Measurements from ENCODE around the gene ADRA1B.

Gene ADRA1B

DNA sequence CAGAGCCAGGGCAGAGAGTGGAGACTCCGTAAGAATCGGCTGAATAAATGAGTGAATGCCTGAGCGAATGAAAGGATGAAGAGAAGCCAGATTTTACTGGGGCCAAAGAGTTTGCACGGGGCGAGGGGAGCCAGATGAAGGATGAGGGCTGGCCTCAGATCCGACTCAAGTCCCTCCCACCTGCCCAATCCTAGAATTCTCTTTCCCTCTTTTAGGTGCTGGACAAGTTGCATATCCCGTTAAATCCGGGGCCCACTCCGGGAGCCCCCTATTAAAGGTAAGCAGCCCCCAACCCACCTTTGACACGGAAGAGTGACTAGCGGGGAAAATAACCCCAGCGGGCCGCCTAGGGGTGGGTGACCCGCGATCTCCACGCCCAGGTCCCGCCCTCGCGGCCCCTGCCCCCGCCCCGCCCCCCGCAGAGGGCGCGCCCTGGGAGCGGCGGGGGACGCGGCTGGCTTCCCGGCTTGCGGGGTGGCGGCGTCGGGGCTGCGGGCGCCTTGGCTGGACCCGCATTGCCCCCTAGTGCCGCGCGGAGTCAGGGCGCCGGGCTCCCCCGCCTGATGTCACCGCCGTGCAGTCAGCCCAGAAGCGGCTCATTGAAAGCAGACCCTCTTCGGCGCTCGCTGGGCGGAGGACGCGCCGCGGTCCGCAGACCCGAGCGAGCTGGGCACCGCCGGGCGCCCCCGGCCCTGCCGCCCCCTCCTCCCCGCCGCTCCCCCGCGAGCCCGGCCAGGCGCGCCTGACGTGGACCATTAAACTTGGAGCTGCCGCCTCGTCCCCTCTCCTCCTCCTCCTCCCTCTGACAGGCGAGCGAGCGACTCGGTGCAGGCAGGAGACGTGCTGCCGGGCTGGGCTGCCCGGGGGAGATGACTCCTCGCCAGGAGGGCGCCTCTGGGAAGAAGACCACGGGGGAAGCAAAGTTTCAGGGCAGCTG, at the start of gene ADRA1B:
ADRA1B (plus strand) TSS at position 579 of the 937 bp plus-strand sequence. CDS start 424 bp downstream, outside the sequence.
- peak; percentile 19 for DNase-seq (ENCODE audit: low read depth)

DNA sequence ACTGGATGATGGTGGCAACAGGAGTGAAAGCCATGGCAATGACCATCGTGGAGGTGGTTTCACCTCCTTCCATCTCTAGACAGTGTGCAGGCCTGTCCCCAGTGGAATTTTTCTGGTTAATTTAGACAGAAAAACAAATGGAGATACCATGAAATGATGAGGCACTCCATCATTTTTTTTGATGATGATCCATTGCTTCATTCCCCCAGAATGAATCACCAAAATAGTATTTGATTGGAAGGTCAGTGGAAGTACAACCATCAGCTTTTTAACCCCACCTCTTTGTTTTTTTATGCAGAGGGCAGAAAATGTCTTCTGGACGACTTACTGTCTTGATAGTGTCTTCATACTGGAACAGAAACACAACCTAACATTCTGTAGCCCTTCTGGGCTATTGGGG, 42.6 kb upstream of the ADRA1B start:
- DNase-seq (ENCODE audit: low read depth): no peak

DNA sequence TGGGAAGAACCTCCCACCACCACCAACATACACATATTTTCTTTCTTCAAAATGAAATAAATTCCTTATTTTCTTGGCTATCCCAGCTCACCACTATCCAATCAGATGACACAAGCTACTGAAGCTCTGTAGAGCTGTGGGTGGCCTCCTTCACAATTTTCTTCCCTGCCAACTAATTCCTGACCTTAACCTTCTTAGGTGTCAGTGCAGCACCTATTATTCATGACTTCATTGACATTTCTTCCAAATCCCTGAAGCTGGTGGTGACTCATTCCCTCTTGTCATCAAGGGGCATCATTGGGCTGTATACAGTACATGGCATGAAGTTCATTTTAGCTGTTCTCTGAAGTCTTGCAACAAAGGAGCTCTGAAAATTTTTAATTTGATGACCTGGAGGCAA, 42.0 kb upstream of the ADRA1B start:
- no peak for DNase-seq (ENCODE audit: low read depth)

DNA sequence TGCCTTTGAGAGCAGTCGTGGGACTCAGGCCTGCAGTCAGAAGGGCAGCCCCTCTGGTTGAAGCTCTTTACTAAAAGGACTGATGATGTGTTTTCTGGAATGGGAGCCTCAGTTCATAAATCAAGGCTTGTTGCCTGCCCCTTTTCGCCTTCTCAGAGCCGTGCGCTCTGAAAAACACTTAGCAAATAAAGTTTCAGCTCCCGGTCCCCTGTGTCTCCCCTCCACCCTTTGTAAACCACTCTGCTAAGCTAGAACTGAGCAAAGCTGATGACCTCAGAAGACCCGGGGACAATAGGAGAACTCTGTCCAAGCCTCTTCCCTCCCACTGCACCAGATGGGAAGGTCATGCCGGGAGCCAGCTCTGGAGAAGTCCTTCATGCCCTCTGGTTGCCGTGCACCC, 39.3 kb upstream of the ADRA1B start:
- DNase-seq (ENCODE audit: low read depth): no peak

DNA sequence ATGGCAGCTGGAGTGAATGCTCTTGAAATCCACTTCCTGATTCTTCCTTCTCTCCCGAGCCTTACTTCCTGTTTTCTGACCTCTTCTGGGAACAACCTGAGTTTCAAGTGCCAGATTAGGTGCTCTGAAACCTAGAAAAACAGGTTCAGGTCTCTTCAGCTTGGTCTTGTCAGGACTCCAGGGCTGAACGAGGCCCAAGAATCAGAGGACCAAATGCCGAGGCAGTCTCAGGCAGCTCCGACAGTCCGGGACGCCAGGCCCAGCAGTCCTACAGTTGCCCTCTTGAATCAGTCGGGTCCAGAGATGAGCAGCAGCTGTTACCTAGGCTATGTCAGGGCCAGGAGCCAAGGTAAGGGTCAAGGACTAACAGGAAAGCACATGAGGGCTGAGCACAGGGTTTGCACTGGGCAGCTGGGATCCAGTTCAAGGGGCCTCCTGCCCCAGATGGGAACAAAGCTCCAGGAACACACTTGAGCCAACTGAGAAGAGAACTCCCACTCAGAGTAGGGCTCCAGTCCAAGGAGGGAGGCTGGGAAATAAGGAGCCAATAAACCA, 38.3 kb upstream of the ADRA1B start:
- no peak for DNase-seq (ENCODE audit: low read depth)

DNA sequence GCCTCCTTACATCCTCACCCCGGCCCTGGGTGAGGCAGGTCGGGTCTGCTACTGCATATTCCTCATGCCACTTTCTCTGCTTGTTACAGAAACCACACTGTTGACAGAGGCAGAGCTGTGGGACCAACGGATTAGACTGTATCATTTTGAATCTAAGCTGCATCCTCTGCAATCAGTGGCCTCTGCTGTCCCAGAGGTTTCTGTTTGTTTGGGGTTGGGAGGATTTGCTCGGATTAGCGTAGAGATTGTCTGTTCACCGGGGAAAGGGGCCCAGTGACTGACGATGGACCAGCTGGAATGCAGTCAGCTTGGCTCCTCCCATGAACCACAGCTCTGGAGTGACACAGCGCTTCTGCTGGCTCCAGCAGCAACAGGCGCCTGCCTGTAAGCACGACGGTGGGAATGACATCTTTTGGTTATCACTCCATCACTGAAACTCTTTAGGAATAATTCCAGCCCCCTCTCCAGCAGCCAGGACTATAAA, 37.3 kb upstream of the ADRA1B start:
- no peak for DNase-seq (ENCODE audit: low read depth)

DNA sequence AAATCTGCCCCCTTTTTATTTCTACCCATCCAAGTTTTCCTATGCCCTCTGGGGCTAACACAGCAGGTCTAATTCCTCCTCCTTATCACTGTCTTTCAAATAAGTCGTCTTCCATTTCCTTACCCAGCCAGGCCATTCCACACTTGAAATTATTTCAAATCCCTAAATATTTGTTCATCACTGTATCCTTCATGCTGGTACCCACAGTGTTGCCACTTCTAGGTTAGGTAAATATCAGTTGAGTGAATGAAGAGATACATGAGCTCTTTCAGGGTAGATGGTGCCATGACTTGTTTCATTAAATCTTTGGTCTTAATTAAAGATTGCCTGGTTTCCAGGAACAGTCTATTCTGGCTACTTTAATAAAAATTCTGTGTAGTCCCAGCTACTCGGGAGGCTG, 35.6 kb upstream of the ADRA1B start:
- DNase-seq (ENCODE audit: low read depth): no peak

DNA sequence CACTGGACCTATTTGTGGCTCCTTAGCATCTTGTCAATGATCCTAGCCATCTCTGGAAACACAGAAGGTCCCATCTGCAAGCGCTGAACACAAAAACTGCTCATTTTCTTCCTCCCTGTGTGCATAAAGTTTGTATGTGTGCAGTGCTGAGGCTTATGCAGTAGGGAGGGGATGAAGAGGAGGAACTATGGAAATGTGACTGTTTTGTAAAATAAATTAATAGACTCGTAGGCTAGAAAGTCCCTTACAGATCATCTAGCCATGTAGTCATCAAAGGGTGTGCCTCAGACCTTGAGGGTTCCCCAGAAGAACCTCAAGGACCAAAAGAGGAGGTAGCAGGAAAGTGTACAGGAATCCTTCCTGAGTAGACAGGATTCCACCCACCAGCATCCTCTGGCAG, 34.3 kb upstream of the ADRA1B start:
- DNase-seq (ENCODE audit: low read depth): no peak

DNA sequence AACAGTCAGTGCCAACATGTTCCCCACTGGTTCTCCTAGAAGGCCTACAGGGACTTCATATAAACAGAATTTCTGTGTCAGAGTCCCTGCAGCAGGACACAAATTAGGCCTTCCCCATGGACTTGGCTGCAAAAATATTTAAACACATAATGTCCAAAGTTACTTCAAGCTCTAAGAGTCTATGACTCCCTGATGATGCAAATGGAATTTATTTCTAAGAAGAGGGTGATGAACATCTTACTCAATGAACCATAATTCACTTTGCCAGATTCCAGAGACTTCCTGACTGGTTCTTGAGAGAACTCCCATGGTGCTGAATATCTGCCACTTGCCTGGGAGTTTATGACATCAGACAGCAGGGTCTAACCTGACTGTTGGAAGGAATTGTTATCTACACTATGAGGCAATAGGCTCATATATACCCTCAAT, 32.7 kb upstream of the ADRA1B start:
- no peak for DNase-seq (ENCODE audit: low read depth)

DNA sequence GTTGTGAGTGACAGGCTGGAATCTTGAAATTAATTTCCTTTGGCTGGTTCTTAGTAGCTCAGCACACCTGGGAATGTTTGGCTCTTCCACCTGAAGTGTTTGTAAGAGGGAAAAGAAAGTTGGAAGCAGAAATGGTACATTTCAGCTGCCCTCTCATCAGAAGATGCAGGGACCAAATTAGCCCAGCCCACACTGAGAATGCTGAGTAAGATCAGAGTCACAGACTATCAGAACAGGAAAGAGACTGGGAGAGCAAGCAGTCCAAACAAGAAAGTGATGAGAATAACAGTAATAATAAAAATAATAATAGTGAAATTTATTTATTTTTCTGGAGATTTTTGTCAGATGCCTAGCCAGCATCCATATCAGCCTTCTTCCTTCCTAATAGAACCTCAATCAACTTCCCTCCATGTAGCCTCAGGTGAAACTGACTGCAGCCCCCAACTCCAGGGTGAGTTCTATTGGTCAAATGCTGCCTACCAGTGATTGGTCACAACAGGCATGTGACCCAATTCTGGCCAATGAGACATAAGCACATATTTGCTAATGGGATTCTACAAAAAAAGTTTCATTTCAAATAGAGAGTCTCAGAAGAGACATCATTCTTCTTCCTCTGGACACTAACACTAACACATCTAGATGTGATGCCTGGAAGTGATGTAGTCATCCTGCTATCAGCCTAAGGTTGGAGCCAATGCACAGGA, 31.2 kb upstream of the ADRA1B start:
- no peak for DNase-seq (ENCODE audit: low read depth)

DNA sequence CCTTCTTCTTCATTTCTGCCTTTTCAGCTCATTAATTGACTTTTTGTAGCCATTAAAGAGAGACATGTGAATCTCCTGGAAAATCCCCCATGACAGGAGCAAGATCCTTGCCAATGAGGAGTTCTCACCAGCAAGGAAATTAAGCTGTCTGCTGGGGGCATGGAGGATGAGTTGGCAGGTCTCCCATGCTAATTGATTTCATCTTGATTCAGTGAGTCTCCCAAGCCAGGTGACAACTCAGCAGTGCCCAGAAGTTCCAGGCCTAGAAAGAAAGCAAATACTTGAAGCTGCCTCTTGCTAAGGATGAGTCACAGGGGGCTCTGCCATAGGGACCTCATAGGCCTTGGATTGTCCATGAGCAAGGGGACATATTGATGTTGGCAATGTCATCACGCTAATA, 30.0 kb upstream of the ADRA1B start:
- no peak for DNase-seq (ENCODE audit: low read depth)

DNA sequence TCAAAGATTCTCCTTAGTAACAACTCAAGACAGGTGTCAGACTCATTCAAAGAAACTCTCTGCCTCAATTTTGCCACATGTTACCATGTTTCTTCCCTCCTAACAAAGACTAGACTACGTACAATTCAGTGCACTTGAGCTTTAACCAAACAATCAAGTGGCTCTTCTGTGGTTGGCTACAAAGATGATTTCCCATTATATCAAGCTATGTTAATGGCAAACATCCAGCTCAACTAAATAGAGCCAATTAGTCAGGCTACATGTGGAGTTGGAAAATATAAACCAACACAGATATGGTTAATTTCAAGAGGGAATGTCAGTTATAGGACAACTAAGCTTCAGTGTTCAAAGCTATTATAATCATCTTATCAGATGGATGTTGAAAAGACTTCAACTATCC, 29.2 kb upstream of the ADRA1B start:
- DNase-seq (ENCODE audit: low read depth): no peak

DNA sequence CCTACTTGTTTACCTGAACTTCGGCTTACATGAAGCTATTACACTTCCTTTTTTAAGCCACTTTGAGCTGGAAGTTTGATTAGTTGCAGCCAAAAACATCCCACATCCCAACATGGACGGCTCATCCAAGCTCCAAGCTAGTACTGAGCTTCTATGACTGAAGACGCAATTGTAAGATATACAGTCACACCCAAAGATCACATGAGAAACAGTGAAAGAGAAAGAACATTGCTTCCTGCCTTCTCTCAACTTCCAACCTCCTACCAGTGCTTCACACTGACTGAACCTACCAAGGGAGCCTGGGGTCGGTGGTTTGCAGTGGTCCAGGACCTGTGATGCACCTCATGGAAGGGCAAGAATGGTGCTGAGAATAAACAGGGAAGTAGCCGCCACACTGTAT, 27.4 kb upstream of the ADRA1B start:
- DNase-seq (ENCODE audit: low read depth): no peak

DNA sequence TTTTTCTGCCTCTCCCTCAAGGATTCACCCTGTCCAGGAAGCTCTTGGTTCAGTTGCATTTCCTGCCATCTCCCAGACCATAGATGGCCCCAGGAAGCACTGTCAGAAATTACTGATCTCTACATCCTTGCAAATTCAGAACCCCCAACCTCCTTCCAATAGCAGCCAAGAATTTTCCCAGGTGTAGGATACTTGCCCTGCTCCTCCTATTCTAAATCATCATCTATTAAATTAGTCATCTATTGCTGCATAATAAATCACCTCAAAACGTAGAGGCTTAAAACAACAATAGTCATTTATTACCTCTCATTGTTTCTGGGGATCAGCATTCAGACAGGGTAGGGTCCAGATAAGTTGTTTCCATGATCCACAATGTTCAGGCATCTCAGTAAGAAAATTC, 26.1 kb upstream of the ADRA1B start:
- DNase-seq (ENCODE audit: low read depth): no peak

DNA sequence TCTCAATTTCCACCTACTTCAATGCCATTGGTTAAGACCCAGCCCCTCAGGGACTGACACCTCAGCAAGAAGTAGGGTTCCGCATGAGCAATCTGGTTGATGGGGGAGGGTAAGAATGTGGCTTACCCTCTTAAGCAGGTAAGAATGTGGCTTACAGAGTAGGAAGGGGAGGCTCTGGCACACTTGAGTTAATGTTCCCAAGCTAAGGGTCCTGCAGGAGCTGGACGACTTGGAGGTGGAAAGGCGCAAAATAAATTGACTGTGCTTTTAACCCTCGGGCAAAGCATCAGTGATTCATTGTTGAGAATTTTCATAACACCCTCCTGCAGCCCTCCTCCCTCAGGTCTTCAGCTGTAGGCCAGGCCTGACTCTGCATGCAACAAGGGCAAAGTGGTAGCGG, 24.9 kb upstream of the ADRA1B start:
- DNase-seq (ENCODE audit: low read depth): no peak

DNA sequence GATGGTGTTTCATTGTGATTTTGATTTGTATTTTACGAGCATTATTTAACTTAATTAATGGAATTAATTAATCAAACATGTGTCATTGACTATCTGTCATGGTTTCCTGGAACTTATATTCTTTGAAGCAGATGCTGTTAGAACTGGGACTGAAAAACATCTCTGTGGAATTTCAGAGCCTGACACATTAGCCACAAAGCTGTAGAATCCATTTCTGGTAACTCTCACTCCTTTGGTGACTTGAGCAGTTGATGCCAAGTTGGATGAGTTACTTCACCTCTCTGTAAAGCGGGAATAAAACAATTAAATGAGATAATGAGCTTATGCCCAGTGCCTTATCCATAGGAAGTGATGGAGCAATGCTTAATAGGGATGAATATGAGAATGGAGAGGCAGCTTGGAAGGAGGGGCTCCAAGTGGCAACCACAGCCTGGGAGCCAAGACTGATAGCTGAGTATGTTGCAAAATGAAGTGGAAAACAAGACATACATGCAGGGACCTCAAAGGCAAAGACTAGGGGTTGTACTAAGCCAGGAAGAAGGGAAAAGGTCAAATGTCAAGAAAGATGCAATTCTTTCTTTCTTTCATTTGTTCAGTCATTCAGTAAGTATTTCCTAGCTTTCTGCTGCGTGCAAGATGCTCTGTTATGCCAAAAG, 23.1 kb upstream of the ADRA1B start:
- DNase-seq (ENCODE audit: low read depth): no peak

DNA sequence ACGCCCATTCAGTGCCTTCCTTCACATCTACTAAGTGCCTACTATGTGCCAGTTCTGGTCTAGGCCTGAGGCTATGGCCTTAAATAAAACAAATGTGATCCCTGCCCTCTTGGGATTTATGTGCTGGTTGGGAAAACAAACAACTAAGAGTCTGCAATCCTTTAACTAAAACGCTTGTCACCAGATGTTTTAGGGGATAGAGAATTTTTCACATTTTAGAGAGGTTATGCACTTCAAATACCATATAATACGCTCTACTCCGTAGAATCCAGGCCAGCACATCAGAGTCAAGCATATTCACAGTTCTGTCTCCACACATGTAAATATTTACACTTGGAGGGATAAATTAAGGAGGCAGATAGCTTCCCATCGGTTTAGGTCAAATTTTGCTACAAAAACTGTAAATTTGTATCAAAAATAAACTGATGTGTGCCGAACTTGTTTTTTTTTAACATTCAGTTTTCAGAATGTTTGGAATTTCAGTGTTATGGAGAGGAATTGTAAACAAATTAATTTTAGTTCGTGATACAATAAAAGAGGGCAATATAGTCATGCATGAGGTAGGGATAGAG, 22.0 kb upstream of the ADRA1B start:
- no peak for DNase-seq (ENCODE audit: low read depth)

DNA sequence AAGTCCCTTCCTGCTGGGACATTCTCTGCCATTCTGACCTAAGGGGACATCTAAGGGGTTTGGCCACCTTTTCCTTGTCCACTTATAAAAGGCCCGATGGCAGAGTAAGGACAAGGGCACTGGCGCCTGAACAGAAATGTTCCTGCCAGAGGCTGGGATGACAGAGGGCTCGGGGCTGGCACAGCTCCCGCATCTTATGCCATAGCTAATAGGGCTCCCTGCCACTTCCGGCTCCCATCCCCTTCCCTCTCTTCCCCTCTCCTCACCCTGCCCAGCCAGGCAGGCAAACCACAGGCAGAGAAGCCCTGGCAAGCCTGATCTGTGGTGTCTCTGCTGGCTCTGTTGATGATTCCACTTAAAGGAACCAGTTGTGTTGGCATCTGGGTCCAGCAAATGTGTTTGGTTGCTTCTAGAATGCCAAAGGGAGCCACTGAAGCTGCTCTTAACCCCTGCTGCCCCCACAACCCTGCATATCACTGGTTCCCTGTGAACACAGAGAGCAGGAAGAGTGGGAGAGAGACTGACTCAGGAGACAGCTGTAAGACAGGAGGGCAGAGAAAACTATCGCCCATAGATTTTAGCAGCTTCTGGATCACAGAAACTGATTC, 18.4 kb upstream of the ADRA1B start:
- no peak for DNase-seq (ENCODE audit: low read depth)

DNA sequence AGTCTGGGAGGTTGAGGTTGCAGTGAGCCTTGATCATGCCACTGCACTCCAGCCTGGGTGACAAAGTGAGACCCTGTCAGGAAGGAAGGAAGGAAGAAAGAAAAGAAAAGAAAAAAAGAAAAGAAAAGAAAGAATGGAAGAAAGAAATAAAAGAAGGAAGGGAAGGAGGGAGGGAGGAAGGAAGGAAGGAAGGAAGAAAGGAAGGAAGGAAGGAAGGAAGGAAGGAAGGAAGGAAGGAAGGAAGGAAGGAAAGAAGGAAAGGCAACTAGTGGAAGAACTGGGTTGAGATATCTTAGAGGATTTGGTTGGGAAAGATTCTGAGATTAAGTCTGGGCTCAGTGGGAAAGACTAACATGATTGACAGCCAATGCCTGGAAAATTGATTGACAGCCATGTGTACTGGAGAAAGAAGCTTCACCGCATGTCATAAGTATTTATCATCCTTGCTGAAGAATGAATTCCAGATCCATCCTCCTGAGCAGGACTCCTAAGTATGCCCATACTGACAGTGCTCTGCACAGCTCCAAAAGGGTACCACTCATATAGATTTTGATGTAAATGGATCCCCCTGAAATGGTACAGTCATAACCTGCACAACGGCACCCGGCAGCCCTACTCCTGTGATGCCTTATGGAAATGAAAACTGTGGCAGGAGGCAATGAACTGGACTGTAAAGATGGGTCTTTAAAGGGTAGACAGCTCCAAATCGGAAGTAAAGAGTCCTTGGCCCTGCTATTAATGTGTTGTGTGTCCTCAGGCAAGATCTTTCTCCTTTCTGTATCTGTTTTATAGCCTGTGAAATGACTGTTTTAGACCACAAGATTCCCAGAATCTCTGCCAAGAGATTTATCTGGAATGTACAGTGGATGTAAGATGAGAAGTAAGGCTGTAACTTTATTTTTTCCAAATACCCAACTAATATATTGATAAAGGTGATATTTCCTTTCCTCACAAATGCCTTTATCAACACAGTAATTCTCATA, 16.9 kb upstream of the ADRA1B start:
- no peak for DNase-seq (ENCODE audit: low read depth)

DNA sequence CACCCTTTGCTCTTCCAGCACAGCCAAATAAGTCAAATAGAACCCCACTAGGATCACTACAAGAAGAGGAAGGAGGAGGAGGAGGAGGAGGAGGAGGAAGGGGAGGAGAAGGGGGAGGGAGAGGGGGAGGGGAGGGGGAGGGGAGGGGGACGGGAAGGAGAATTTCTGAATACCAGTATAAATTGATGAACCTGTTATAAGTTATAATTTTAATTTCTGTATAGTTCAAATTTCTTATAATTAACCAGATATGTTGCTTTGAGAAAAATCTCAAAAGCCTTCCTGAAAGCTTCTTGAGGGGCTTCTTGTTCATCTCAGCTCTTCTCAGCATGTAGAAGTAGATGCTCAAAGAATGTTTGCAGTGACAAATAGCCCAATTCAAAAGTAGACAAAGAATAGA, 15.0 kb upstream of the ADRA1B start:
- DNase-seq (ENCODE audit: low read depth): no peak
